ENCODE results near the gene TALDO1. TPM values are rescaled to one million over a fixed set of nuclear protein-coding genes. Genes with fewer than 3 reads are reported as not detected.

Gene TALDO1
- polyA plus RNA-seq, 1 donor from 2014 or later: 156 TPM

GRCh38 chr11:812390-812789, 65.1 kb downstream of the TALDO1 start:
- H3F3A ChIP-seq (ENCODE audit: insufficient read depth, low read length, poor library complexity, severe bottlenecking): no peaks in the 10 kb centered on the region
- no peak overlapping the region for H3K27ac ChIP-seq (ENCODE audit: low read length)
- no peak overlapping the region for H3K4me3 ChIP-seq (ENCODE audit: low read length)
- no peaks in the 10 kb centered on the region for H3K36me3 ChIP-seq (ENCODE audit: insufficient read depth, low read length)
- H2AFZ ChIP-seq (ENCODE audit: low read depth, low read length): no peak overlapping the region
- H3K79me2 ChIP-seq (replicated peaks; ENCODE audit: insufficient read depth, low read length): peaks cover 20% of the 10 kb centered on the region
- H3K9ac ChIP-seq (ENCODE audit: low read length): no peak overlapping the region
- no peaks in the 10 kb centered on the region for H3K9me3 ChIP-seq (ENCODE audit: low read length)
- H4K20me1 ChIP-seq (ENCODE audit: insufficient read depth): no peaks in the 10 kb centered on the region
- no peaks in the 10 kb centered on the region for H3K9me2 ChIP-seq (ENCODE audit: insufficient read depth, low read length)
- H3K4me2 ChIP-seq (ENCODE audit: low read length): no peak overlapping the region
- no peaks in the 10 kb centered on the region for H3K27me3 ChIP-seq (ENCODE audit: insufficient read depth, low read depth, low read length)
- TF ChIP-seq SMC3 (conservative IDR thresholded peaks at IDR 0.05; ENCODE audit: poor library complexity) (no peak), MXI1 (conservative IDR thresholded peaks at IDR 0.05; ENCODE audit: poor library complexity, severe bottlenecking) (no peak), EZH2 (IDR thresholded peaks at IDR 0.05; ENCODE audit: borderline replicate concordance, insufficient read depth, low read length, poor library complexity, severe bottlenecking) (no peak), CTCF (IDR thresholded peaks at IDR 0.05; ENCODE audit: poor library complexity, severe bottlenecking) (no peak), POLR2AphosphoS5 (IDR thresholded peaks at IDR 0.05) (no peak), TAF1 (IDR thresholded peaks at IDR 0.05; ENCODE audit: low read depth) (no peak), EP300 (conservative IDR thresholded peaks at IDR 0.05; ENCODE audit: poor library complexity, severe bottlenecking) (no peak), RAD21 (conservative IDR thresholded peaks at IDR 0.05) (no peak), REST (IDR thresholded peaks at IDR 0.05; ENCODE audit: borderline replicate concordance) (no peak)

- Histone ChIP-seq H4K20me1 (ENCODE audit: insufficient read depth) (no peaks in the 10 kb centered on the region), H3K9ac (ENCODE audit: low read length) (no peak overlapping the region), H3K4me2 (ENCODE audit: low read length) (no peak overlapping the region), H3K9me2 (ENCODE audit: insufficient read depth, low read length) (no peaks in the 10 kb centered on the region), H3K36me3 (ENCODE audit: insufficient read depth, low read length) (no peaks in the 10 kb centered on the region), H2AFZ (ENCODE audit: low read depth, low read length) (no peak overlapping the region), H3K27me3 (ENCODE audit: insufficient read depth, low read depth, low read length) (no peaks in the 10 kb centered on the region), H3K9me3 (ENCODE audit: low read length) (no peaks in the 10 kb centered on the region), H3K27ac (ENCODE audit: low read length) (no peak overlapping the region), H3K4me3 (ENCODE audit: low read length) (no peak overlapping the region), H3F3A (ENCODE audit: insufficient read depth, low read length, poor library complexity, severe bottlenecking) (no peaks in the 10 kb centered on the region), H3K79me2 (replicated peaks; ENCODE audit: insufficient read depth, low read length) (peaks cover 20% of the 10 kb centered on the region)
- TF ChIP-seq REST (IDR thresholded peaks at IDR 0.05; ENCODE audit: borderline replicate concordance) (no peak), MXI1 (conservative IDR thresholded peaks at IDR 0.05; ENCODE audit: poor library complexity, severe bottlenecking) (no peak), SMC3 (conservative IDR thresholded peaks at IDR 0.05; ENCODE audit: poor library complexity) (no peak), POLR2AphosphoS5 (IDR thresholded peaks at IDR 0.05) (no peak), TAF1 (IDR thresholded peaks at IDR 0.05; ENCODE audit: low read depth) (no peak)
Measured at GRCh38 chr11:813072-813455, 65.8 kb downstream of the TALDO1 start.

All from neural cell (in vitro differentiated cells).